NCI-H1092 treated with DMSO at 0.1 percent for 48 hours (cell line): ENCODE data around the gene MACO1.
"Not testable (repeated sequence)": the region's sequence is repeated elsewhere in the genome, so short reads cannot be mapped to it uniquely, and the experiment has no call there.

Source experiments
- DNase-seq: peaks from one replicate; lab custom pipeline; 2025; lab: John Stamatoyannopoulos, UW

MACO1 gene, protein sequence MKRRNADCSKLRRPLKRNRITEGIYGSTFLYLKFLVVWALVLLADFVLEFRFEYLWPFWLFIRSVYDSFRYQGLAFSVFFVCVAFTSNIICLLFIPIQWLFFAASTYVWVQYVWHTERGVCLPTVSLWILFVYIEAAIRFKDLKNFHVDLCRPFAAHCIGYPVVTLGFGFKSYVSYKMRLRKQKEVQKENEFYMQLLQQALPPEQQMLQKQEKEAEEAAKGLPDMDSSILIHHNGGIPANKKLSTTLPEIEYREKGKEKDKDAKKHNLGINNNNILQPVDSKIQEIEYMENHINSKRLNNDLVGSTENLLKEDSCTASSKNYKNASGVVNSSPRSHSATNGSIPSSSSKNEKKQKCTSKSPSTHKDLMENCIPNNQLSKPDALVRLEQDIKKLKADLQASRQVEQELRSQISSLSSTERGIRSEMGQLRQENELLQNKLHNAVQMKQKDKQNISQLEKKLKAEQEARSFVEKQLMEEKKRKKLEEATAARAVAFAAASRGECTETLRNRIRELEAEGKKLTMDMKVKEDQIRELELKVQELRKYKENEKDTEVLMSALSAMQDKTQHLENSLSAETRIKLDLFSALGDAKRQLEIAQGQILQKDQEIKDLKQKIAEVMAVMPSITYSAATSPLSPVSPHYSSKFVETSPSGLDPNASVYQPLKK

DNA sequence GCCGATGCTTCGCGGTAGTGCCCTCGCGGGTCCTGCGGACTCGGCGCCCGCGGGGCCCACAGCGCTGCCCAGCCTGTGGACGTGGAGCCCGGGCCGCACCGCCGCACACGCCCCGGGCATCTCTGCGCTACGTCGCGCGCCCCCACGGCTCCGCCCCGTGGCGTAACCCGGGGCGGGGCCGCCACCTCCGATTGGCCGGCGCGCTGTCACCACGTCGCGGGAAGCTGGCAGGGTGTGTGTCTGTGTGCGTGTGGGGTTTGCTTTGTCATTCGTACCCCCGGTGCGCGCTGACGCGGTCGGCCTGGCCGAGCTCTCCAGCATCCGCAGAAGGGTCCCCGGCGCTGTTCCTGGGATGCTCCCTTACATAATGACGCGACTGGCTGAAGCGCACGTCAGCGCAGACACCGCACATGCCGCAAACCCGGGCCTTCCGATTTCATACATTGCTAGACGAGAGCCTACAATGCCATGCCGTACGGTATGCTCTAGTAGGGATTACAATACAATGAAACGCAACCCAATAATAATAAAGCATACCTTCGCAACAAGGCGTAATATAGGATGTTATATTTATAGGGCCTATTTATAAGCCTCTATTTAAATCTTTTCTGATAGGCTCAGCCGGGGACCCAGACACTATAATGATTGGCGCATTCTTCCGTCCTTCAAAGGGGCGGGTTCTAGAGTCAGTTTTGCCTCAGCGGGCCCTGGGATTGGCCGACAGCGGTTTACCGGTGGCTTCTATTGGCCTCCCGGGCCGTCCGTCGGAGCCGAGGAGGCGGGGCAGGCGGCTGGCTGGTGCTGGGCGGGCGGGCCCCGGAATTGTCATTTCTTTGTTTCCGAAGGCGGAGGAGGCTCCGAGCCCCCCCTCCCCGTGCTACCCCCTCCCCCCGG lies at the start of gene MACO1:
Gene MACO1, plus strand, starts transcription at position 825 of the 894 bp plus-strand sequence. CDS start 202 bp downstream, outside the sequence.
- DNase-seq: peak; percentile 99

DNA sequence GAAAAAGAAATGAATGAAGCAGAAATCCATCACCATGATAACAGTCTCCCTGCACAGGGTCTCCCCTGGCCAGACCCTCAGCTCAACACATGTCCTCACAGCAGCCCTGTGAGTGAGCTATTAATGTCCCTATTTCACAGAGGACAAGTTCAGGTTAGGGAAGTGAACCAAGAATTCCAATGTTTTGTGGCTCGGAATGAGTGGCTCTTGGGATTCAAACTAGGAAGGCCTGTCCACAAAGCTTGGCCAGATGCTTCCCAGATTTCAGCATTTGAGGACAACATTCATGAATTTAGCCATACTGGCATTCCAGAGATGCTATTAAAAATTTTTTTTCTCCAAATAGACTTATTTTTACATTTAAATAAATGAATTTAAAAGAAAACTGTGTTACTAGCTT lies 48.2 kb upstream of the MACO1 start:
- not testable (repeated sequence) for DNase-seq

- not testable (repeated sequence) for DNase-seq
These were observed 47.6 kb upstream of the MACO1 start for GRCh38 chr1:25383090-25383489.

- DNase-seq: not testable (repeated sequence)
These were observed 46.8 kb upstream of the MACO1 start for GRCh38 chr1:25383875-25384274.

- DNase-seq: not testable (repeated sequence)
These were observed 43.6 kb upstream of the MACO1 start for GRCh38 chr1:25387096-25387495.

DNA sequence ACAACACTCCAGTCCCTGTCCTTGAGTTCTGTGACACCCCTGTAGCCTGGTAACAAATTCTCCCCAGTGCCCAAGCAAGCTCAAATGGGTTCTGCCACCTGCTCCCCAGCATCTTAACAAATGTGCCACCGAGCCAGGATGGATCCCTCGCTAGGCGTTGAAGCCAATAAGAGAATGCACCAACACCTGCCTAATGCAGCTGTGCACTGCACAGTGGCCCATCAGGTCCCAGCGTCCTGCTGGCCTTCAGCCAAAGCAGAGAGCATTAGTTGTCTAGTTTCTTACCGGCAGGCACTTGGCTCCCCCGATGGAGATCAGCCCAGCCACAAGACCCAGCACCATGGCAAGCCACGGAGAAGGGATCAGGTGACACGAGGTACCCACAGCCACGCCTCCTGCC lies 42.0 kb upstream of the MACO1 start:
- peak; percentile 35 for DNase-seq

DNA sequence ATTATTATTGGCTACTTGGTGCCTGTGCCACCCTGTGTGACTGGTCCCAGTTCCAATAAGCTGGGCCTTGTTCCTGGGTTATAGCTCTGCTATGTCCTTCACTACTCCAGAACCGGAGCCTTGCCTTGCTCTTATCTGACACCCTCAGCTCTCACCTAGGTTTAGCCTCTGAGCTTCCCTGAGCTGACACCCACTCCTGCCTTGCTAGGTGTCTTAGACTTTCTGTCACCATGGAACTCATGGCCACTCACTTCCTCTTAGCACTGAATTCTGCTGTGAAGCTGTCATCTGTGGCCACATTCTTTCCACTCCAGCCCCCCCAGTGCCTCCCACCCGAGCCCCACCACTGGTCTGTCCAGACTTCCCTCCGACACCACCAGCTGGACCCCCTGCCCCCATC lies 41.0 kb upstream of the MACO1 start:
- DNase-seq: not testable (repeated sequence)

DNA sequence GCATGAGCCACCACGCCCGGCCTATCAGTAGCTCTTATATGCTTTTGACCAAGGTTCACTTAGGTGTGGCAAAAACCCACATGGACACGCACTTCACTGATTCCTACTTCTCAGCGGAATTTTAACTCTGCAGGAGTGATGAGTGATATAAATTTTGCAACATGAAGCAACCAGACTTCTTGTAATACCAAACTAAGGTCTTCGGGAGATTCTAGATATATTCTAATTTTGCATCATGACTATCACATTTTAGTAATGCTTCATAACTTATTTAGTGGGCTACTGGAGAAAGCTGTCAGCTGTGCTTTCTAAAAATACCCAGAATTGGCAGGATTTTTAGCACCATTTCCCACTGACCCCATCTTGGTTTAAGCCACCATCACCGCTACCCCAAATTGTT lies 37.9 kb upstream of the MACO1 start:
- no peak for DNase-seq

GRCh38 chr1:25397549-25397948 lies 33.1 kb upstream of the MACO1 start:
- DNase-seq: not testable (repeated sequence)

DNA sequence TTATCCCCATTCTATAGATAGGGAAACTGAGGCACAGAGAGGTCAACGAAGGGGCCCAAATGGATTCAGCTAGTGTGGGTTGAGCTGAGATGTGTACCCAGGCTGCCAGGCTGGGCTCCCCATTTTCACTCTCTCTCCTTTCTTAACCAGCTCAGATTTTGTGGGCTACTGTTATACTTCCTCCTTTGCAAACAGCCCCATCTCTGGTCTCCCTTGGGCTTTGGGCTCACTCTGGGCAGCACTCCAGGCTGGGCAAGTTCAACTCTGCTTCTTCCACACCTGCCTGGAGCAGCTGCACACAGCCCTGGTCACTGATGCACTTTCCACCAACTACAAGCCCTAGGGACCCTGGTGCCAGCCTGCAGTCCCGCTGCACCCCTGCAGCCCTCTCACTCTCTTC lies 32.6 kb upstream of the MACO1 start:
- not testable (repeated sequence) for DNase-seq

- DNase-seq: not testable (repeated sequence)
These were observed 27.5 kb upstream of the MACO1 start for GRCh38 chr1:25402947-25403803.

- not testable (repeated sequence) for DNase-seq
These were observed 24.9 kb upstream of the MACO1 start for GRCh38 chr1:25405731-25406305.

- not testable (repeated sequence) for DNase-seq
These were observed 20.9 kb upstream of the MACO1 start for GRCh38 chr1:25409641-25410427.

- not testable (repeated sequence) for DNase-seq
These were observed 17.6 kb upstream of the MACO1 start for GRCh38 chr1:25412872-25413623.

GRCh38 chr1:25414157-25414556 lies 16.5 kb upstream of the MACO1 start:
- not testable (repeated sequence) for DNase-seq

DNA sequence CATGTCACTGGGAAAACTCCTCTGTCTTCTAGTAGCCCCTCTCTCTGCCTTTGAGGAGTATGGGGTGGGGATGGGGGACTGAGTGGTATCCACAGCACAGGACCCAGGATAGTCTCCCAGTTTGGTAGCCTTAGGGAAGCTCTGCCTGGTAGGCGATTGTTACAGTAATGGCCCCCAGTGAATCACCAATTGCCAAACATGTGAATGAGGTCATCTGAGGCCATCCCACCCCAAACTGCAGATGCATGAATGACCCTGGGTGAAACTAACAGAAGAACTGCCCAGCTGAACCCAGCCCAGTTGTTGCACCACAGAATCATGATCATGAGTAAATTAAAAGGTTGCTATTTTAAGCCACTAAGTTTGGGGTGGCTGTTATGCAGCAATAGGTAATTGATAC lies 16.1 kb upstream of the MACO1 start:
- DNase-seq: not testable (repeated sequence)

DNA sequence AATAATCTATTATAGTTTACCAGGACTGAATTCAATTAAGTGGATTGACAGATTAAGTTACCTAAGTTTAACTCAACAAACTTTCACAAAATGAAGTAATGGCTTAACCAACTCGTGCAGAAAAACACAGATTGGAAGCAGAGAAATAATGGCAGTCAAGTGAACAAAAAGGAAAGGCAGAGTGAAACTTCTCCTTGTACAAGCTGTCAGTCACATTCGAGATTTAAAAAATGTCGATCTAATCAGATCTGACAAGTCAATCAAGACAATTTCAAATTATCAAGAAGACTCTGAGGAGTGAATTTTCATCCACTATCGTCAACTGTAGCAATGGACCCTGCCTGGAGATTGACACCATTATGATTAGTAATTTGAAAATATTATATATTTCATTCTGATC lies 13.4 kb upstream of the MACO1 start:
- not testable (repeated sequence) for DNase-seq

DNA sequence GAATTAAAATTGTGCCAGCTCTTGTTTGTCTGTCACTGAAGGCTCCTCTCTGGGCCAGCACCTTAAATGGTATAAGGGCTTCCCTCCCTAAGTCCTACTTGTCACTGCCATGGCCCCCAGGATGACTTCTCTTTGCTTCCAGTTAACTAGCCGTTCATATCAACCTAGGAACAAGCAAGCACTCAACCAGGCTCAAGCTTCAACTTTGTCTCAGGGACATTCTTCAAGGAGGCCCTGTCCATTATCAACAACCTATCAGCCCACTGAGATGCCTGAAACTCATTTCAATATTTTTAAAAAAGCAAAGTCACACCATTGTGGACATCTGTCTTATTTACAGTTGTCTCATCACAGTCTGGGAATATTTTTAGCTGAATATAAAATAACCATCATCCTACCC lies 11.4 kb upstream of the MACO1 start:
- DNase-seq: not testable (repeated sequence)

DNA sequence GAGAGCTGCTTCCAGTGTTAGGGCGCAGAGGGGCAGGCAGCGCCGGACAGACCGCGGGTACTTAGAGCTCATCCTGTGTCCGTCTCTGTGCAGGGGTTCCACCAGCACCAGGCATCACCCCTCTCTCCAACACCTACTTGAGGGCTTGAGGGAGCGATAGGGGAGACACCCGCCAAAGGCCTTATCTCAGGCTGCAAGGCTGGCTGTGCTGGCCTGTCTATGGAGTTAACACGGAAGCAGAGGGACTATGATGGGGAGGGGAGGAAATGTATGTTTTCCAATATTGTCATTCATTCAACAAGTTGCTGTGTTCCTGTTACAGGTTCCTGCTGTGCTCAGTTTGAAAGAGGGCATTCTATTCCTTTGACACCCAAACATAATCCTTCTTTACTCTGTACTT lies 10.0 kb upstream of the MACO1 start, which contains the start of gene RHCE:
Gene RHCE, minus strand, starts transcription at position 111 of the 400 bp plus-strand sequence. Its CDS starts 39 bp downstream, at position 72.
- not testable (repeated sequence) for DNase-seq
